Neuronal stem cell (in vitro differentiated cells): ENCODE data around the gene ERC1.
A peak's percentile ranks its signal among the peaks of the same experiment; 100 is the strongest.

Experiments used
- DNase-seq: peaks from one replicate; pipeline ENCODE4 v3.0.0-alpha.2; 2013; ENCODE audit warnings: low spot score
- H2AFZ ChIP-seq: one replicate; pipeline ENCODE4 v1.6.1; 2013; ENCODE audit warnings: mild to moderate bottlenecking, low read length, inconsistent platforms
- H2AK5ac ChIP-seq: 2 replicates; pipeline ENCODE4 v1.6.1; 2013; ENCODE audit warnings: low read depth, mild to moderate bottlenecking, inconsistent platforms, low read length, moderate library complexity, mixed read lengths
- H2BK120ac ChIP-seq: 2 replicates; pipeline ENCODE4 v1.6.1; 2013; ENCODE audit warnings: low read depth, mild to moderate bottlenecking, inconsistent platforms, low read length, moderate library complexity, mixed read lengths
- H2BK12ac ChIP-seq: one replicate; pipeline ENCODE4 v1.6.1; 2013; ENCODE audit warnings: low read length, inconsistent platforms
- H2BK15ac ChIP-seq: 2 replicates; pipeline ENCODE4 v1.6.1; 2013; ENCODE audit warnings: mild to moderate bottlenecking, low read length, inconsistent platforms, mixed read lengths
- H2BK5ac ChIP-seq: one replicate; pipeline ENCODE4 v1.6.1; 2013; ENCODE audit warnings: inconsistent platforms, mild to moderate bottlenecking, low read length, moderate library complexity
- H3K14ac ChIP-seq: one replicate; pipeline ENCODE4 v1.6.1; 2013; ENCODE audit warnings: low read length, inconsistent platforms
- H3K18ac ChIP-seq: 2 replicates; pipeline ENCODE4 v1.6.1; 2013; ENCODE audit warnings: low read length, inconsistent platforms
- H3K23ac ChIP-seq: 2 replicates; pipeline ENCODE4 v1.6.1; 2013; ENCODE audit warnings: low read depth, mild to moderate bottlenecking, mixed read lengths, low read length, inconsistent platforms; ENCODE audit not compliant: poor library complexity
- H3K27ac ChIP-seq: replicated peaks from 3 replicates; pipeline ENCODE4 v1.5.1; 2013; ENCODE audit warnings: low read length, inconsistent platforms
- H3K27me3 ChIP-seq, 3 experiments: 2 replicates each; pipeline ENCODE4 v1.6.1; 2013; ENCODE audit warnings: low read length in 3 of 3, mild to moderate bottlenecking in 2 of 3, inconsistent platforms in 1 of 3, low read depth in 1 of 3, mixed read lengths in 1 of 3, moderate library complexity in 1 of 3; ENCODE audit not compliant: control insufficient read depth in 3 of 3, insufficient read depth in 3 of 3
- H3K36me3 ChIP-seq, 2 donors: replicated peaks in 1 of 2; 2 replicates each; pipeline ENCODE4 v1.6.1; 2013; ENCODE audit warnings: low read length in 2 of 2; ENCODE audit not compliant: control insufficient read depth in 2 of 2, insufficient read depth in 2 of 2
- H3K4ac ChIP-seq: 2 replicates; pipeline ENCODE4 v1.6.1; 2013; ENCODE audit warnings: inconsistent platforms, mild to moderate bottlenecking, low read length, moderate library complexity
- H3K4me1 ChIP-seq, 2 donors: 1 replicate in 1 of 2; 2 replicates in 1 of 2; pipeline ENCODE4 v1.6.1; 2013; ENCODE audit warnings: low read length in 2 of 2, low read depth in 1 of 2; ENCODE audit not compliant: control insufficient read depth in 2 of 2, insufficient read depth in 1 of 2
- H3K4me2 ChIP-seq: one replicate; pipeline ENCODE4 v1.6.1; 2013; ENCODE audit warnings: mild to moderate bottlenecking, low read length, inconsistent platforms; ENCODE audit not compliant: insufficient read depth, poor library complexity, severe bottlenecking
- H3K4me3 ChIP-seq, 2 donors: 2 replicates each; pipeline ENCODE4 v1.5.1; 2013; ENCODE audit warnings: low read length in 2 of 2, mild to moderate bottlenecking in 2 of 2, inconsistent platforms in 1 of 2, moderate library complexity in 1 of 2
- H3K79me1 ChIP-seq: one replicate; pipeline ENCODE4 v1.6.1; 2013; ENCODE audit warnings: low read depth, mild to moderate bottlenecking, inconsistent platforms, low read length, moderate library complexity
- H3K9ac ChIP-seq: one replicate; pipeline ENCODE4 v1.6.1; 2013; ENCODE audit warnings: mild to moderate bottlenecking, low read depth, low read length, inconsistent platforms; ENCODE audit not compliant: poor library complexity
- H3K9me3 ChIP-seq, 2 donors: replicated peaks in 1 of 2; 2 replicates each; pipeline versions ENCODE3 to v1.6.1; 2013; ENCODE audit warnings: low read length in 2 of 2, mild to moderate bottlenecking in 2 of 2, inconsistent platforms in 1 of 2, low read depth in 1 of 2, mixed read lengths in 1 of 2, moderate library complexity in 1 of 2; ENCODE audit not compliant: control insufficient read depth in 2 of 2, insufficient read depth in 1 of 2
- H4K8ac ChIP-seq: one replicate; pipeline ENCODE4 v1.6.1; 2013; ENCODE audit warnings: low read depth, mild to moderate bottlenecking, inconsistent platforms, low read length, moderate library complexity
- H4K91ac ChIP-seq: one replicate; pipeline ENCODE4 v1.6.1; 2013; ENCODE audit warnings: low read length, low read depth, mild to moderate bottlenecking, inconsistent platforms; ENCODE audit not compliant: poor library complexity
- whole genome bisulfite sequencing, 2 donors: extraction: QIAGEN DNeasy Blood & Tissue Kit; methylation state at CpG; one replicate each; pipeline ENCODE4 v1.1.7; 2013; ENCODE audit warnings: missing lambda C conversion rate in 2 of 2, mixed read lengths in 1 of 2; ENCODE audit not compliant: insufficient read length in 2 of 2, insufficient replicate concordance in 1 of 2; ENCODE audit errors: extremely low coverage in 2 of 2; 5-methylcytosine and 5-hydroxymethylcytosine counted together

Gene ERC1

GRCh38 chr12:1439687-1440086, 448.7 kb downstream of the ERC1 start:
- H2AFZ ChIP-seq: no peak overlapping the region
- H3K36me3 ChIP-seq: no peaks in the 10 kb centered on the region
- H2BK5ac ChIP-seq: no peak overlapping the region
- H3K18ac ChIP-seq: no peak overlapping the region
- no peak overlapping the region for H2BK120ac ChIP-seq
- H3K9me3 ChIP-seq: no peaks in the 10 kb centered on the region
- no peak overlapping the region for H2BK12ac ChIP-seq
- no peaks in the 10 kb centered on the region for H3K27me3 ChIP-seq
- no peak overlapping the region for H2AK5ac ChIP-seq
- no peak overlapping the region for H4K91ac ChIP-seq
- no peak overlapping the region for H3K23ac ChIP-seq
- H2BK15ac ChIP-seq: no peak overlapping the region
- no peak overlapping the region for H3K4me3 ChIP-seq
- peaks cover 0 to 3% of the 10 kb centered on the region in 2 donors for H3K4me1 ChIP-seq
- no peak overlapping the region for H3K27ac ChIP-seq
- no peaks in the 10 kb centered on the region for H3K79me1 ChIP-seq
- no CpG with 5 or more reads among the region's 3 CpGs for WGBS, 2 donors
- DNase-seq: no peak
- no peak overlapping the region for H3K14ac ChIP-seq
- H3K4me2 ChIP-seq: no peak overlapping the region
- H3K4ac ChIP-seq: no peak overlapping the region
- H3K9ac ChIP-seq: no peak overlapping the region
- H4K8ac ChIP-seq: no peak overlapping the region

DNA sequence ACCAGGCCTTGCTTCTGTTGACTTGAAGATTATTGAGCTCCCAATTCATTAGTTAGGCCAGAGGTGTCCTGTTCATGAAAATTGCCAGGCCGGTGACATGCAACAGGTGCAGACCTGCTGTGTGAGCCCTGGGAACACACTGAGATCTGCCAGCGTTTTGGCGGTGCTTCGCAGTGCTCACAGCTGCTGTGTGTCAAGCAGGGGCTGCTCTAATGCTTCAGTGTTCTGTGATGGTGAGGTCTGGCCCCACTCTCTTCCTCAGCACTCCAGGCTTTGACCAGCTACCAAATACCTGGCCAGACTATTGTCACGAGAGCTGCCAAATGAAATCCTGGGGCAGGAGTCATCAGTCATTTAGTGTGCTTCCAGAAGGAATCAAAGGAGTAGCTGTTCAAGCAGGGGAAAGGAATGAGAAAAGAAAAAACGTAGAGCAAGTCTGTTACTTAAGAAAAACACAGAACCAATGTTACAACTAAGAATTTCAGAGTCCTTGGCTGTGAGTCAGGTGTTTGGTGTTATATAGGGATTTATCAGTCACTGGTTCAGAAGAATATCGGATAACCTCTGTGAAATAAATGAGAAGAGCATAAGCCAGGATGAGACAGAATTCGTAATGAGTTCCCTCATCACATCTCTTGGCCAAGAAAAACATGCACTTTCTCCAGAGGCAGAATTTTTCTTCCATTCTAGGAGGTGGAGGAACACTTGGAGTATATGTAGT, 452.6 kb downstream of the ERC1 start:
- no peak for DNase-seq
- Histone ChIP-seq H3K14ac (no peak overlapping the region), H2AFZ (no peak overlapping the region), H2BK15ac (no peak overlapping the region), H3K36me3 (no peaks in the 10 kb centered on the region), H3K4me3 (peak overlapping the region in 1 of 2 donors; percentile 61), H2BK120ac (no peak overlapping the region), H2BK5ac (no peak overlapping the region), H3K4me2 (no peak overlapping the region), H3K23ac (no peak overlapping the region), H2AK5ac (no peak overlapping the region), H2BK12ac (no peak overlapping the region), H4K8ac (no peak overlapping the region), H3K27me3 (no peaks in the 10 kb centered on the region), H3K27ac (no peak overlapping the region), H4K91ac (no peak overlapping the region), H3K4me1 (peaks cover 6 to 8% of the 10 kb centered on the region in 2 donors), H3K9ac (no peak overlapping the region), H3K18ac (peak overlapping the region; percentile 44), H3K4ac (no peak overlapping the region), H3K79me1 (no peaks in the 10 kb centered on the region), H3K9me3 (no peaks in the 10 kb centered on the region)
- no CpG with 5 or more reads among the region's 8 CpGs for WGBS, 2 donors

- peaks cover 6 to 8% of the 10 kb centered on the region in 2 donors for H3K4me1 ChIP-seq
- H3K14ac ChIP-seq: no peak overlapping the region
- no peak overlapping the region for H2BK120ac ChIP-seq
- H3K23ac ChIP-seq: no peak overlapping the region
- H4K91ac ChIP-seq: no peak overlapping the region
- DNase-seq: no peak
- H3K9me3 ChIP-seq: no peaks in the 10 kb centered on the region
- no peak overlapping the region for H4K8ac ChIP-seq
- no peaks in the 10 kb centered on the region for H3K79me1 ChIP-seq
- no peak overlapping the region for H3K18ac ChIP-seq
- no peak overlapping the region for H3K4me3 ChIP-seq
- H3K4me2 ChIP-seq: no peak overlapping the region
- H2BK5ac ChIP-seq: no peak overlapping the region
- no peak overlapping the region for H3K4ac ChIP-seq
- no peak overlapping the region for H2BK12ac ChIP-seq
- no peak overlapping the region for H3K27ac ChIP-seq
- H2AK5ac ChIP-seq: no peak overlapping the region
- H3K9ac ChIP-seq: no peak overlapping the region
- no peak overlapping the region for H2AFZ ChIP-seq
- WGBS, 2 donors: no CpG with 5 or more reads among the region's 6 CpGs
- no peaks in the 10 kb centered on the region for H3K36me3 ChIP-seq
- H3K27me3 ChIP-seq: no peaks in the 10 kb centered on the region
- H2BK15ac ChIP-seq: no peak overlapping the region
Measured at GRCh38 chr12:1444142-1444516, 453.1 kb downstream of the ERC1 start.

DNA sequence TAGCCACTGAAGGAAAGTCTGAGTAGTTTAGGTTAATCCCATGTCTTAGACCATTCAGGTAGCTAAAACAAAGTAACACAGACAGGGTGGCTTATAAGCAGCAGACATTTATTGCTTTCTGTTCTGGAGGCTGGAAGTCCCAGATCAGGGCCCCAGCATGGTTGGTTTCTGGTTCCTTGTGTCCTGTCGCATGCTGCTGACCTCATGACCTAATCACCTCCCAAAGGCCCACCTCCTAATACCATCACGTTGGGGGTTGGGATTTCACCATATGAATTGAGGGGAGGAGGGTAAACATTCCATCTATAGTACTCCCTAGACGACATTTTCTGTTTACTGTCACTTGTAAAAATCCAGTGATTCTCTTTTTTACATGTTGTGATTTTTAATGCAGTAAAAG, 454.8 kb downstream of the ERC1 start:
- Histone ChIP-seq H2BK15ac (no peak overlapping the region), H2AFZ (peak overlapping the region; percentile 1), H3K27ac (no peak overlapping the region), H3K9me3 (no peaks in the 10 kb centered on the region), H3K4me3 (no peak overlapping the region), H3K4ac (no peak overlapping the region), H3K4me2 (no peak overlapping the region), H2BK12ac (no peak overlapping the region), H3K36me3 (no peaks in the 10 kb centered on the region), H3K18ac (no peak overlapping the region), H2BK5ac (no peak overlapping the region), H3K9ac (no peak overlapping the region), H3K79me1 (no peaks in the 10 kb centered on the region), H2AK5ac (no peak overlapping the region), H3K14ac (no peak overlapping the region), H4K8ac (no peak overlapping the region), H4K91ac (no peak overlapping the region), H2BK120ac (no peak overlapping the region), H3K27me3 (no peaks in the 10 kb centered on the region), H3K4me1 (peaks cover 6 to 8% of the 10 kb centered on the region in 2 donors), H3K23ac (no peak overlapping the region)
- DNase-seq: no peak
- WGBS, 2 donors: no CpG with 5 or more reads among the region's 3 CpGs
